IMR-90 (cell line): ENCODE data around the gene USP50. TPM values are rescaled to one million over a fixed set of nuclear protein-coding genes. Genes with fewer than 3 reads are reported as not detected.

ENCODE experiments used
- ATAC-seq: fragments of 200-7000 bp; cut with Tn5 transposase; 2 replicates; pipeline ENCODE4 v1.9.1; 2020; ENCODE audit warnings: low read depth, mild to moderate bottlenecking, moderate library complexity
- BruUV-seq: library from RNA; stranded (reverse); fragments of 400-500 nt; replicated peaks from 2 replicates; lab custom pipeline; 2021; lab: Mats Ljungman, UMichigan
- CTCF ChIA-PET: fragments of 300-600 bp; formaldehyde crosslinking; extraction: SDS; loops from one replicate; lab custom pipeline; 2021; ENCODE audit warnings: antibody characterized with exemption; lab: Yijun Ruan, JAX
- POLR2A ChIA-PET: fragments of 300-600 bp; sonication (Branson Sonifier 250); formaldehyde crosslinking; loops from one replicate; lab custom pipeline; 2022; ENCODE audit warnings: antibody characterized with exemption; ENCODE audit not compliant: unreplicated experiment; lab: Charles Lee
- DNase-seq: peaks from one replicate; pipeline ENCODE4 v3.0.0; 2013
- H2AFZ ChIP-seq: replicated peaks from 2 replicates; pipeline ENCODE3; 2013; ENCODE audit warnings: low read length, mild to moderate bottlenecking; ENCODE audit not compliant: poor library complexity
- H2AK5ac ChIP-seq: 2 replicates; pipeline ENCODE4 v1.6.1; 2013; ENCODE audit warnings: low read depth, low read length, inconsistent platforms
- H2AK9ac ChIP-seq: replicated peaks from 2 replicates; pipeline ENCODE3; 2013; ENCODE audit warnings: mild to moderate bottlenecking, low read depth, low read length, moderate library complexity; ENCODE audit not compliant: poor library complexity
- H2BK120ac ChIP-seq: 2 replicates; pipeline ENCODE4 v1.6.1; 2013; ENCODE audit warnings: low read depth, low read length, inconsistent platforms
- H2BK15ac ChIP-seq: 3 replicates; pipeline ENCODE4 v1.6.1; 2013; ENCODE audit warnings: low read depth, low read length, inconsistent platforms
- H2BK20ac ChIP-seq: 2 replicates; pipeline ENCODE4 v1.6.1; 2013; ENCODE audit warnings: low read depth, mild to moderate bottlenecking, inconsistent platforms, low read length, moderate library complexity
- H2BK5ac ChIP-seq: 2 replicates; pipeline ENCODE4 v1.6.1; 2013; ENCODE audit warnings: mild to moderate bottlenecking, low read depth, low read length, inconsistent platforms; ENCODE audit not compliant: poor library complexity, severe bottlenecking
- H3K14ac ChIP-seq: replicated peaks from 2 replicates; pipeline ENCODE4 v1.6.1; 2013; ENCODE audit warnings: low read depth, low read length, inconsistent platforms
- H3K18ac ChIP-seq: 2 replicates; pipeline ENCODE4 v1.6.1; 2013; ENCODE audit warnings: low read depth, low read length, control low read depth
- H3K23ac ChIP-seq: 2 replicates; pipeline ENCODE4 v1.6.1; 2013; ENCODE audit warnings: low read depth, low read length, inconsistent platforms
- H3K27ac ChIP-seq: 2 replicates; pipeline ENCODE4 v1.5.1; 2013; ENCODE audit warnings: mild to moderate bottlenecking, control low read depth, low read length; ENCODE audit not compliant: insufficient read depth
- H3K27me3 ChIP-seq: 2 replicates; pipeline ENCODE4 v1.6.1; 2013; ENCODE audit warnings: low read length; ENCODE audit not compliant: control insufficient read depth, insufficient read depth
- H3K36me3 ChIP-seq: 2 replicates; pipeline ENCODE4 v1.6.1; 2013; ENCODE audit warnings: low read length, mixed read lengths; ENCODE audit not compliant: control insufficient read depth, insufficient read depth
- H3K4ac ChIP-seq: 2 replicates; pipeline ENCODE4 v1.6.1; 2013; ENCODE audit warnings: low read depth, low read length, inconsistent platforms
- H3K4me1 ChIP-seq: 2 replicates; pipeline ENCODE4 v1.6.1; 2013; ENCODE audit warnings: low read length, mixed read lengths; ENCODE audit not compliant: control insufficient read depth, insufficient read depth
- H3K4me2 ChIP-seq: 2 replicates; pipeline ENCODE4 v1.6.1; 2013; ENCODE audit warnings: low read depth, mild to moderate bottlenecking, control low read depth, low read length, moderate library complexity
- H3K4me3 ChIP-seq: 2 replicates; pipeline ENCODE4 v1.5.1; 2013; ENCODE audit warnings: low read depth, mild to moderate bottlenecking, control low read depth, low read length, moderate library complexity; ENCODE audit not compliant: insufficient read depth
- H3K56ac ChIP-seq: 2 replicates; pipeline ENCODE4 v1.6.1; 2013; ENCODE audit warnings: low read length, inconsistent platforms; ENCODE audit not compliant: insufficient read depth; ENCODE audit errors: extremely low read depth
- H3K79me1 ChIP-seq, 2 experiments: 2 replicates each; pipeline ENCODE4 v1.6.1; 2013; ENCODE audit warnings: low read length in 2 of 2, inconsistent platforms in 1 of 2, low read depth in 1 of 2
- H3K9ac ChIP-seq: 2 replicates; pipeline ENCODE4 v1.6.1; 2013; ENCODE audit warnings: low read depth, low read length, control low read depth
- H3K9me1 ChIP-seq: 2 replicates; pipeline ENCODE4 v1.6.1; 2013; ENCODE audit warnings: low read length, inconsistent platforms; ENCODE audit not compliant: insufficient read depth
- H3K9me3 ChIP-seq: 2 replicates; pipeline ENCODE4 v1.6.1; 2013; ENCODE audit warnings: low read length; ENCODE audit not compliant: control insufficient read depth, insufficient read depth
- H4K20me1 ChIP-seq: 2 replicates; pipeline ENCODE4 v1.6.1; 2013; ENCODE audit warnings: low read length, inconsistent platforms; ENCODE audit not compliant: insufficient read depth
- H4K5ac ChIP-seq: 2 replicates; pipeline ENCODE4 v1.6.1; 2013; ENCODE audit warnings: mild to moderate bottlenecking, low read depth, low read length, control low read depth
- H4K8ac ChIP-seq, 2 experiments: 2 replicates each; pipeline ENCODE4 v1.6.1; 2013; ENCODE audit warnings: low read depth in 2 of 2, low read length in 2 of 2, control low read depth in 1 of 2, inconsistent platforms in 1 of 2
- H4K91ac ChIP-seq: 2 replicates; pipeline ENCODE4 v1.6.1; 2013; ENCODE audit warnings: low read depth, low read length, inconsistent platforms; ENCODE audit not compliant: insufficient read depth
- CEBPB ChIP-seq: IDR thresholded peaks from 2 replicates; pipeline ENCODE4 v1.6.1; 2012; ENCODE audit warnings: low read depth, low read length, improper control_type of control experiment
- FOS ChIP-seq: fragments of 150-350 bp; IDR thresholded peaks from 2 replicates; pipeline ENCODE4 v1.6.1; 2016; ENCODE audit warnings: low read depth, low read length
- MXI1 ChIP-seq: IDR thresholded peaks from 2 replicates; pipeline ENCODE4 v1.6.1; 2012; ENCODE audit warnings: low read depth, mild to moderate bottlenecking, low read length, moderate library complexity, borderline replicate concordance
- POLR2A ChIP-seq: IDR thresholded peaks from 2 replicates; pipeline ENCODE4 v1.6.1; 2012; ENCODE audit warnings: mild to moderate bottlenecking, low read depth, low read length
- RCOR1 ChIP-seq: IDR thresholded peaks from 2 replicates; pipeline ENCODE4 v1.6.1; 2012; ENCODE audit warnings: mild to moderate bottlenecking, low read length, improper control_type of control experiment; ENCODE audit not compliant: insufficient replicate concordance
- SMC3 ChIP-seq: fragments of 150-350 bp; IDR thresholded peaks from 2 replicates; pipeline ENCODE4 v1.6.1; 2016; ENCODE audit warnings: low read depth, mild to moderate bottlenecking, antibody characterized with exemption, low read length, moderate library complexity
- whole genome bisulfite sequencing, 2 experiments: methylation state at CpG; one replicate each; pipeline versions ENCODE4 v1.1.5 to v1.1.7; 2013; ENCODE audit warnings: missing lambda C conversion rate in 2 of 2; ENCODE audit not compliant: insufficient read length in 1 of 2; ENCODE audit errors: extremely low coverage in 2 of 2; 5-methylcytosine and 5-hydroxymethylcytosine counted together
- dilution Hi-C: fragments of 300-500 bp; cut with HindIII; formaldehyde crosslinking; loops from one replicate; pipeline ENCODE4 v1.14.3; 2018; ENCODE audit warnings: low sequenced_read_pairs; ENCODE audit not compliant: unreplicated experiment
- in situ Hi-C: fragments of 300-500 bp; cut with MboI; formaldehyde crosslinking; loops from 3 replicates; pipeline ENCODE4 v1.14.3; 2019; ENCODE audit warnings: low sequenced_read_pairs, inconsistent platforms, mixed read lengths
- intact Hi-C: fragments of 100-400 bp; cut with micrococcal nuclease; formaldehyde crosslinking; loops from 2 replicates; pipeline ENCODE4 v1.10.0; 2022
- polyA plus RNA-seq, 3 experiments: library from polyadenylated mRNA; depleted of rRNA; stranded (reverse); fragments of >200 nt; gene quantifications; 2 replicates each; pipeline ENCODE4 v1.2.3, GENCODE V29; 2012; ENCODE audit warnings: low replicate concordance in 1 of 3
- total RNA-seq: library from RNA; depleted of rRNA; stranded (reverse); fragments of >200 nt; gene quantifications from 2 replicates; pipeline ENCODE4 v1.2.3, GENCODE V29; 2012
- TF ChIP-seq, protein P1 (sequence below): fragments of 150-350 bp; IDR thresholded peaks from 2 replicates; pipeline ENCODE4 v1.6.1; 2017; ENCODE audit warnings: mild to moderate bottlenecking, antibody characterized with exemption, low read length, low read depth
- TF ChIP-seq, protein P2 (sequence below): fragments of 150-350 bp; IDR thresholded peaks from 2 replicates; pipeline ENCODE4 v1.6.1; 2016; ENCODE audit warnings: low read depth, mild to moderate bottlenecking, low read length, moderate library complexity, borderline replicate concordance
- TF ChIP-seq, protein P3 (sequence below): conservative IDR thresholded peaks from 2 replicates; pipeline ENCODE4 v1.5.1; 2012; ENCODE audit warnings: mild to moderate bottlenecking, low read depth, low read length, improper control_type of control experiment

USP50 gene
- total and polyA plus RNA-seq, 2 of the 4 experiments (the other 2 are of a cell fraction), result not detected

GRCh38 chr15:50506121-50506520, 40.3 kb downstream of the USP50 start:
- in situ Hi-C loops (no loop called here), dilution Hi-C loops (no loop called here), intact Hi-C loops (no loop called here)
- no peak overlapping the region for H3K4ac ChIP-seq
- no peak overlapping the region for H2BK15ac ChIP-seq
- H4K5ac ChIP-seq, result no peak overlapping the region
- H4K20me1 ChIP-seq, result no peaks in the 10 kb centered on the region
- H3K4me3 ChIP-seq, result no peak overlapping the region
- no peaks in the 10 kb centered on the region for H3K27me3 ChIP-seq
- H4K8ac ChIP-seq, result no peak overlapping the region
- no peak overlapping the region for H3K56ac ChIP-seq
- no peak overlapping the region for H2AK9ac ChIP-seq
- H3K14ac ChIP-seq, result no peak overlapping the region
- H4K91ac ChIP-seq, result no peak overlapping the region
- CTCF ChIA-PET, result no interaction called here
- H3K36me3 ChIP-seq, result peaks cover 7% of the 10 kb centered on the region
- no peak overlapping the region for H2BK120ac ChIP-seq
- no peak overlapping the region for H3K27ac ChIP-seq
- no peak overlapping the region for H3K4me2 ChIP-seq
- no TSS peak for BruUV-seq
- TF ChIP-seq POLR2A (no peak), SMC3 (no peak), RCOR1 (no peak), FOS (no peak), MXI1 (no peak), CEBPB (no peak)
- TF ChIP-seq, protein P1, sequence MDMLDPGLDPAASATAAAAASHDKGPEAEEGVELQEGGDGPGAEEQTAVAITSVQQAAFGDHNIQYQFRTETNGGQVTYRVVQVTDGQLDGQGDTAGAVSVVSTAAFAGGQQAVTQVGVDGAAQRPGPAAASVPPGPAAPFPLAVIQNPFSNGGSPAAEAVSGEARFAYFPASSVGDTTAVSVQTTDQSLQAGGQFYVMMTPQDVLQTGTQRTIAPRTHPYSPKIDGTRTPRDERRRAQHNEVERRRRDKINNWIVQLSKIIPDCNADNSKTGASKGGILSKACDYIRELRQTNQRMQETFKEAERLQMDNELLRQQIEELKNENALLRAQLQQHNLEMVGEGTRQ, result no peak
- TF ChIP-seq, protein P2, sequence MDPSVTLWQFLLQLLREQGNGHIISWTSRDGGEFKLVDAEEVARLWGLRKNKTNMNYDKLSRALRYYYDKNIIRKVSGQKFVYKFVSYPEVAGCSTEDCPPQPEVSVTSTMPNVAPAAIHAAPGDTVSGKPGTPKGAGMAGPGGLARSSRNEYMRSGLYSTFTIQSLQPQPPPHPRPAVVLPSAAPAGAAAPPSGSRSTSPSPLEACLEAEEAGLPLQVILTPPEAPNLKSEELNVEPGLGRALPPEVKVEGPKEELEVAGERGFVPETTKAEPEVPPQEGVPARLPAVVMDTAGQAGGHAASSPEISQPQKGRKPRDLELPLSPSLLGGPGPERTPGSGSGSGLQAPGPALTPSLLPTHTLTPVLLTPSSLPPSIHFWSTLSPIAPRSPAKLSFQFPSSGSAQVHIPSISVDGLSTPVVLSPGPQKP, result no peak
- TF ChIP-seq, protein P3, sequence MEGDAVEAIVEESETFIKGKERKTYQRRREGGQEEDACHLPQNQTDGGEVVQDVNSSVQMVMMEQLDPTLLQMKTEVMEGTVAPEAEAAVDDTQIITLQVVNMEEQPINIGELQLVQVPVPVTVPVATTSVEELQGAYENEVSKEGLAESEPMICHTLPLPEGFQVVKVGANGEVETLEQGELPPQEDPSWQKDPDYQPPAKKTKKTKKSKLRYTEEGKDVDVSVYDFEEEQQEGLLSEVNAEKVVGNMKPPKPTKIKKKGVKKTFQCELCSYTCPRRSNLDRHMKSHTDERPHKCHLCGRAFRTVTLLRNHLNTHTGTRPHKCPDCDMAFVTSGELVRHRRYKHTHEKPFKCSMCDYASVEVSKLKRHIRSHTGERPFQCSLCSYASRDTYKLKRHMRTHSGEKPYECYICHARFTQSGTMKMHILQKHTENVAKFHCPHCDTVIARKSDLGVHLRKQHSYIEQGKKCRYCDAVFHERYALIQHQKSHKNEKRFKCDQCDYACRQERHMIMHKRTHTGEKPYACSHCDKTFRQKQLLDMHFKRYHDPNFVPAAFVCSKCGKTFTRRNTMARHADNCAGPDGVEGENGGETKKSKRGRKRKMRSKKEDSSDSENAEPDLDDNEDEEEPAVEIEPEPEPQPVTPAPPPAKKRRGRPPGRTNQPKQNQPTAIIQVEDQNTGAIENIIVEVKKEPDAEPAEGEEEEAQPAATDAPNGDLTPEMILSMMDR, result no peak
- ATAC-seq, result no peak
- no peak for DNase-seq
- H3K23ac ChIP-seq, result no peak overlapping the region
- no peaks in the 10 kb centered on the region; a peak in 1 of 4 replicates for H3K79me1 ChIP-seq
- WGBS, 2 experiments, result 80% methylated on average over 1 of the region's 8 CpGs; no CpG with 5 or more reads in 1 of the 2 experiments
- no peak overlapping the region for H3K18ac ChIP-seq
- no peak overlapping the region for H2AFZ ChIP-seq
- H2AK5ac ChIP-seq, result no peak overlapping the region
- no peaks in the 10 kb centered on the region for H3K4me1 ChIP-seq
- H3K9ac ChIP-seq, result no peak overlapping the region
- POLR2A ChIA-PET, result no interaction called here
- H3K9me3 ChIP-seq, result no peaks in the 10 kb centered on the region
- H3K9me1 ChIP-seq, result no peaks in the 10 kb centered on the region
- no peak overlapping the region for H2BK5ac ChIP-seq
- no peak overlapping the region for H2BK20ac ChIP-seq
